BLaER1 treated with 17β-estradiol and CSF1 and Interleukin-3, amounts not matched to agents 10 nM and 100 nM (cell line): ENCODE data around the gene SEPHS2.
"Not testable (repeated sequence)": the region's sequence is repeated elsewhere in the genome, so short reads cannot be mapped to it uniquely, and the experiment has no call there.

Source experiments
- H3K27ac ChIP-seq, 11 experiments: shearing (Covaris generic); formaldehyde crosslinking; 2 replicates each; pipeline ENCODE4 v1.8.1; 2022
- H3K27me3 ChIP-seq, 11 experiments: shearing (Covaris generic); formaldehyde crosslinking; 2 replicates each; pipeline ENCODE4 v1.8.1; 2022
- H3K36me3 ChIP-seq, 11 experiments: shearing (Covaris generic); formaldehyde crosslinking; 2 replicates each; pipeline ENCODE4 v1.8.1; 2022
- H3K4me1 ChIP-seq, 10 experiments: shearing (Covaris generic); formaldehyde crosslinking; 2 replicates each; pipeline ENCODE4 v1.8.1; 2022
- H3K4me2 ChIP-seq, 11 experiments: shearing (Covaris generic); formaldehyde crosslinking; 2 replicates each; pipeline ENCODE4 v1.8.1; 2022
- H3K4me3 ChIP-seq, 10 experiments: shearing (Covaris generic); formaldehyde crosslinking; 2 replicates each; pipeline ENCODE4 v1.8.1; 2022
- H3K9ac ChIP-seq, 11 experiments: shearing (Covaris generic); formaldehyde crosslinking; 2 replicates each; pipeline ENCODE4 v1.8.1; 2022
- H3K9me3 ChIP-seq, 11 experiments: shearing (Covaris generic); formaldehyde crosslinking; replicated peaks in 1 of 11; 2 replicates each; pipeline ENCODE4 v1.8.1; 2022
- H4K20me1 ChIP-seq, 11 experiments: shearing (Covaris generic); formaldehyde crosslinking; 2 replicates each; pipeline ENCODE4 v1.8.1; 2022
- Cebpa-rat ChIP-seq, 11 experiments: shearing (Covaris generic); IDR thresholded peaks; 2 replicates each; pipeline ENCODE4 v1.8.1; 2022

SEPHS2 gene

GRCh38 chr16:30474074-30474452 is 28.4 kb upstream of the SEPHS2 start:
- Histone ChIP-seq H3K4me2 (peak overlapping the region; percentile 69 to 100 (median 90)), H3K9ac (peak overlapping the region in 7 of 11 experiments; percentile 62 to 82 (median 77); a peak in 13 of 22 replicates)

DNA sequence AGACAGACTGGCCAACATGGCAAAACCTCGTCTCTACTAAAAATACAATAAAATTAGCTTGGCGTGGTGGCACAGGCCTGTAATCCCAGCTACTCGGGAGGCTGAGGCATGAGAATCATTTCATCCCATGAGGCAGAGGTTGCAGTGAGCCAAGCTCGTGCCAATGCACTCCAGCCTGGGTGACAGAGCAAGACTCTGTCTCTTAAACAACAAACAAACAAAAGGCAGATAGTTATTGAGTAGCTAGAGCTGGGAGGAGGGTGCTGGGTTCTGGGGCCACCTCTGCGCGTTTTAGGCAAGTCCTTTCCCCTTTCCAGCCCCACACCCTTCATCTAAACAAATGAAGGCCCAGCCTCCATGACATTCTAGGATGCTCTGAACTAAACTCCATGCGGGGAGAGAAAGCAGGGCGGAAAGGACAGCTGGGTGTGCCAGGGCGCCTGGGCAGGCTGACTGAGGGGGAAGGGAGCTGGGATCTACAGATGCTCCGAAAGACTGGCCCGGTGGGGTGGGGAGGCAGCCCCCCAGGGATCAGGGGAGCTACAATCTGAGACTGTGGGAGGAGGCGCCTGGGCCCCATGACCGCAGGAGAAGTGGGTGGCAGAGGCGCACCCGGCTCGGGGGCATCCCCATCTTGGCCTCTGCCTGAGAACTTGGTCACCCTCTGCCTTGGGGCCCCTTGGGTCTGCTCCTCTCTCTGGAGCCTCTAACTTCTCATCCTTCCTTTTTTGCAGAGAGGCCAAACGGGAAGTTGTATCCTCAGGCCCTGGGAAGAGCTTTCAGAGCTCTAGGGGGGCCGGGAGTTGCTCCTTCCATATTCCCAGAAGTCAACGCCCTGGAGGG is 27.8 kb upstream of the SEPHS2 start:
- TF ChIP-seq Cebpa-rat (IDR thresholded peaks at IDR 0.05): no peak
- H3K27me3 ChIP-seq: peaks cover 0 to 80% (median 49%) of the 10 kb centered on the region in 11 experiments; a peak in 18 of 22 replicates
- peaks cover 38 to 97% (median 57%) of the 10 kb centered on the region in 10 experiments for H3K4me1 ChIP-seq
- H3K9me3 ChIP-seq: peaks cover 0 to 13% (median 0%) of the 10 kb centered on the region in 11 experiments; a peak in 3 of 22 replicates
- H3K27ac ChIP-seq: peak overlapping the region; percentile 61 to 84 (median 72)
- H3K9ac ChIP-seq: peak overlapping the region; percentile 40 to 82 (median 68); a peak in 21 of 22 replicates
- peaks cover 0 to 13% (median 0%) of the 10 kb centered on the region in 11 experiments; a peak in 4 of 22 replicates for H4K20me1 ChIP-seq
- peak overlapping the region in 8 of 10 experiments; percentile 30 to 72 (median 54); a peak in 15 of 20 replicates for H3K4me3 ChIP-seq
- peaks cover 0 to 34% (median 0%) of the 10 kb centered on the region in 11 experiments; a peak in 6 of 22 replicates for H3K36me3 ChIP-seq
- peak overlapping the region; percentile 69 to 100 (median 90) for H3K4me2 ChIP-seq

More at GRCh38 chr16:30474074-30474452, 28.4 kb upstream of the SEPHS2 start:
- peaks cover 0 to 8% (median 0%) of the 10 kb centered on the region in 11 experiments; a peak in 3 of 22 replicates for H3K9me3 ChIP-seq
- peak overlapping the region in 8 of 11 experiments; percentile 64 to 84 (median 77); a peak in 13 of 22 replicates for H3K27ac ChIP-seq
- peaks cover 0 to 13% (median 0%) of the 10 kb centered on the region in 11 experiments; a peak in 6 of 22 replicates for H4K20me1 ChIP-seq
- peaks cover 38 to 97% (median 56%) of the 10 kb centered on the region in 10 experiments for H3K4me1 ChIP-seq
- peaks cover 0 to 80% (median 49%) of the 10 kb centered on the region in 11 experiments; a peak in 18 of 22 replicates for H3K27me3 ChIP-seq
- H3K36me3 ChIP-seq: peaks cover 0 to 39% (median 0%) of the 10 kb centered on the region in 11 experiments; a peak in 7 of 22 replicates
- H3K4me3 ChIP-seq: peak overlapping the region in 8 of 10 experiments; percentile 30 to 72 (median 54); a peak in 13 of 20 replicates
- no peak for TF ChIP-seq Cebpa-rat (IDR thresholded peaks at IDR 0.05)

DNA sequence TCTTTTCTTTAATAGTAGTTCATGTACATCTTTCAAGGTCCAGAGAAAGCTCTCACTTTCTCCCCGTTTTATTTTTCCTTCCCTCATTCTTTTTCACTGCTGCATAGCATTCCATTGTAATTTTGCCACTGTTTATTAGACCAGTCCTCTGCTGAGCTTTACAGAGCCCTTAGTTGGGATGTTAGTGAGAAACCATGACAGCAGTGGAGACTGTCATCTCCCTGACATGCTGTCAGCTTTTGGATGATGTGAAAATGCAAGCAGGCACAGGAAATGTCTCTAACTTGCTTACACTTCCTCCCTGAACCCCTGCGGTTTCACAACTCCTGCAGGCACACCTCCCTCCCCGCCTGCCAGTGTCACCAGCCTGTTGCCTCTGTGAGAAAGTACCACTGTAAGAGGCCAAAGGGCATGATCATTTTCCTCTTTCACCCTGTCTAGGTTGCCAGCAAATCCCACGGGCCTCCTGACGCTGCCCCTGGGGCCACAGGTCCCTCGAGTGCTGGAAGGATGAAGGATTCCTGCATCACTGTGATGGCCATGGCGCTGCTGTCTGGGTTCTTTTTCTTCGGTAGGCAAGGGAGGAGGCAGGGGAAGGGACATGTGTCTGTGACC is 26.8 kb upstream of the SEPHS2 start, which contains the start of gene ITGAL:
Gene ITGAL, plus strand, starts transcription at position 415 of the 615 bp plus-strand sequence. Its CDS starts 96 bp downstream, at position 511.
- TF ChIP-seq Cebpa-rat (IDR thresholded peaks at IDR 0.05): peak; percentile 62 to 98 (median 94)
- H3K4me2 ChIP-seq: peak within 1 kb of the TSS; percentile 69 to 100 (median 90)
- peak within 1 kb of the TSS in 8 of 10 experiments; percentile 30 to 72 (median 54); a peak in 15 of 20 replicates for H3K4me3 ChIP-seq
- H3K27ac ChIP-seq: peak within 1 kb of the TSS; percentile 61 to 84 (median 72)
- peaks cover 0 to 13% (median 0%) of the 10 kb centered on the region in 11 experiments; a peak in 4 of 22 replicates for H4K20me1 ChIP-seq
- H3K27me3 ChIP-seq: peaks cover 0 to 79% (median 49%) of the 10 kb centered on the region in 11 experiments; a peak in 18 of 22 replicates
- peaks cover 0 to 32% (median 0%) of the 10 kb centered on the region in 11 experiments; a peak in 6 of 22 replicates for H3K36me3 ChIP-seq
- peaks cover 0 to 14% (median 0%) of the 10 kb centered on the region in 11 experiments; a peak in 3 of 22 replicates for H3K9me3 ChIP-seq
- H3K9ac ChIP-seq: peak within 1 kb of the TSS; percentile 40 to 82 (median 68); a peak in 21 of 22 replicates
- H3K4me1 ChIP-seq: peaks cover 38 to 94% (median 57%) of the 10 kb centered on the region in 10 experiments

- H3K9me3 ChIP-seq: peaks cover 0 to 14% (median 0%) of the 10 kb centered on the region in 11 experiments; a peak in 3 of 22 replicates
- peak overlapping the region; percentile 69 to 100 (median 90); a peak in 20 of 22 replicates for H3K4me2 ChIP-seq
- peaks cover 0 to 13% (median 0%) of the 10 kb centered on the region in 11 experiments; a peak in 4 of 22 replicates for H4K20me1 ChIP-seq
- peak overlapping the region in 5 of 11 experiments; percentile 53 to 63 (median 57); a peak in 6 of 22 replicates for H3K27ac ChIP-seq
- H3K9ac ChIP-seq: no peak overlapping the region
- peaks cover 45 to 86% (median 65%) of the 10 kb centered on the region in 10 experiments for H3K4me1 ChIP-seq
- H3K36me3 ChIP-seq: peaks cover 0 to 15% (median 0%) of the 10 kb centered on the region in 11 experiments; a peak in 5 of 22 replicates
- H3K27me3 ChIP-seq: peaks cover 0 to 64% (median 41%) of the 10 kb centered on the region in 11 experiments; a peak in 18 of 22 replicates
- TF ChIP-seq Cebpa-rat (IDR thresholded peaks at IDR 0.05): no peak
- H3K4me3 ChIP-seq: no peak overlapping the region
Observed at GRCh38 chr16:30470632-30470995, 24.9 kb upstream of the SEPHS2 start.

- peaks cover 0 to 10% (median 0%) of the 10 kb centered on the region in 11 experiments; a peak in 5 of 22 replicates for H3K36me3 ChIP-seq
- H3K4me2 ChIP-seq: peak overlapping the region in 9 of 11 experiments; percentile 82 to 100 (median 94); a peak in 17 of 22 replicates
- H4K20me1 ChIP-seq: peaks cover 0 to 13% (median 0%) of the 10 kb centered on the region in 11 experiments; a peak in 4 of 22 replicates
- H3K4me1 ChIP-seq: peaks cover 45 to 86% (median 67%) of the 10 kb centered on the region in 10 experiments
- peaks cover 0 to 14% (median 0%) of the 10 kb centered on the region in 11 experiments; a peak in 3 of 22 replicates for H3K9me3 ChIP-seq
- H3K27ac ChIP-seq: peak overlapping the region in 8 of 11 experiments; percentile 26 to 63 (median 54); a peak in 13 of 22 replicates
- TF ChIP-seq Cebpa-rat (IDR thresholded peaks at IDR 0.05): no peak
- peaks cover 0 to 59% (median 36%) of the 10 kb centered on the region in 11 experiments; a peak in 18 of 22 replicates for H3K27me3 ChIP-seq
- H3K4me3 ChIP-seq: no peak overlapping the region
- no peak overlapping the region for H3K9ac ChIP-seq
Observed at GRCh38 chr16:30470170-30470512, 24.5 kb upstream of the SEPHS2 start.

GRCh38 chr16:30464078-30464477 is 18.4 kb upstream of the SEPHS2 start:
- Histone ChIP-seq H3K9me3 (peaks cover 0 to 7% (median 0%) of the 10 kb centered on the region in 11 experiments; a peak in 3 of 22 replicates), H3K27ac (no peak overlapping the region), H4K20me1 (no peaks in the 10 kb centered on the region), H3K36me3 (no peaks in the 10 kb centered on the region), H3K27me3 (no peaks in the 10 kb centered on the region), H3K9ac (no peak overlapping the region), H3K4me1 (peaks cover 17 to 71% (median 47%) of the 10 kb centered on the region in 10 experiments), H3K4me3 (no peak overlapping the region), H3K4me2 (peak overlapping the region in 7 of 11 experiments; percentile 1 to 57 (median 29); a peak in 8 of 22 replicates)
- TF ChIP-seq Cebpa-rat (IDR thresholded peaks at IDR 0.05): no peak

GRCh38 chr16:30461426-30461825 is 15.8 kb upstream of the SEPHS2 start:
- H3K4me2 ChIP-seq: peak overlapping the region; percentile 16 to 92 (median 70); a peak in 19 of 22 replicates
- H3K27ac ChIP-seq: peak overlapping the region in 5 of 11 experiments; percentile 23 to 54 (median 46); a peak in 7 of 22 replicates
- not testable (repeated sequence) for H4K20me1 ChIP-seq, H3K4me3 ChIP-seq, H3K36me3 ChIP-seq, H3K27me3 ChIP-seq, H3K9me3 ChIP-seq, H3K9ac ChIP-seq
- peaks cover 27 to 77% (median 59%) of the 10 kb centered on the region in 10 experiments for H3K4me1 ChIP-seq

GRCh38 chr16:30459456-30459855 is 13.8 kb upstream of the SEPHS2 start:
- Histone ChIP-seq H4K20me1 (no peaks in the 10 kb centered on the region), H3K27ac (peak overlapping the region; percentile 49 to 81 (median 70); a peak in 21 of 22 replicates), H3K36me3 (no peaks in the 10 kb centered on the region), H3K4me1 (peaks cover 20 to 63% (median 49%) of the 10 kb centered on the region in 10 experiments), H3K4me3 (peak overlapping the region in 3 of 10 experiments; percentile 2 to 21 (median 3); a peak in 2 of 20 replicates), H3K9ac (peak overlapping the region; percentile 7 to 73 (median 61); a peak in 21 of 22 replicates), H3K27me3 (no peaks in the 10 kb centered on the region), H3K9me3 (no peaks in the 10 kb centered on the region), H3K4me2 (peak overlapping the region; percentile 70 to 92 (median 84))
- TF ChIP-seq Cebpa-rat (IDR thresholded peaks at IDR 0.05): no peak
